Liver (tissue), 3 donors: Measurements from ENCODE around the gene SNRPA1.
A peak's percentile ranks its signal among the peaks of the same experiment; 100 is the strongest.

Experiments
- CTCF ChIP-seq: fragments of 150-350 bp; IDR thresholded peaks from 2 replicates; pipeline ENCODE4 v1.5.1; 2017; ENCODE audit warnings: improper control_type of control experiment, low read depth, low read length; ENCODE audit not compliant: missing input control
- NR2F2 ChIP-seq: IDR thresholded peaks from 2 replicates; pipeline ENCODE4 v1.6.1; 2016; ENCODE audit warnings: antibody characterized with exemption
- SP1 ChIP-seq: IDR thresholded peaks from 2 replicates; pipeline ENCODE4 v1.6.1; 2018; ENCODE audit warnings: antibody characterized with exemption, mild to moderate bottlenecking
- donor health status: healthy.
- donor health status: healthy.

- TF ChIP-seq CTCF (no peak), NR2F2 (no peak), SP1 (peak; percentile 39)
These were observed 42.9 kb downstream of the SNRPA1 start, which contains the start of gene CHSY1 for GRCh38 chr15:101251830-101252820.
